Epithelial cell of proximal tubule (primary cell): ENCODE results near the gene WBP4. TPM values are rescaled to one million over a fixed set of nuclear protein-coding genes. Genes with fewer than 3 reads are reported as not detected.

Experiments
- DNase-seq: peaks from one replicate; pipeline ENCODE4 v3.0.0-alpha.2; 2011; ENCODE audit warnings: low read depth
- H3K4me3 ChIP-seq: 2 replicates; pipeline ENCODE4 v1.5.1; 2011; ENCODE audit warnings: low read depth, mild to moderate bottlenecking, low read length
- total RNA-seq: library from RNA; depleted of rRNA; stranded (reverse); fragments of >200 nt; gene quantifications from 2 replicates; pipeline ENCODE4 v1.2.3, GENCODE V29; 2015
- TF ChIP-seq, protein P1 (sequence below): conservative IDR thresholded peaks from 2 replicates; pipeline ENCODE4 v1.5.1; 2012; ENCODE audit warnings: low read depth, mild to moderate bottlenecking, low read length

Gene WBP4
- total RNA-seq, 1 donor from 2014 or later: 17.9 TPM

DNA sequence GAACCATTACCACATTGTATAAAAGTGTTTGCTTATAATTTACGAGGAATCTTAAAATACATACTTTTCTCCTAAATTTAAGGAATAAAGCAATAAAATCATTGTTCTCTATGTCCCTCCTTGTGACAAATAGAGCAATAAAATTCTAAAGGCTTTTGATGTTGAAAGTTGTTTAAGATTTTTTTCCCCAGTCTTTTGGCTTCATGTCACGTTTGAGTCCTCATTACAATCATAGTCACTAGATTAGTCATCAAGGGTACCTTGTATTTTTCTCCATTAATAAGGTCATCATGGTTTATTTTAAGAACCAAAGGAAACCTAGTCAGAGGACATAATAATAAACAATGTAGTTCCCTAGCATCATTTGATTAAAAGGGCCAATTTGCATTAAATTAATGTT lies 3.2 kb downstream of the WBP4 start:
- no peak for DNase-seq
- H3K4me3 ChIP-seq: no peak overlapping the region
- TF ChIP-seq, protein P1, sequence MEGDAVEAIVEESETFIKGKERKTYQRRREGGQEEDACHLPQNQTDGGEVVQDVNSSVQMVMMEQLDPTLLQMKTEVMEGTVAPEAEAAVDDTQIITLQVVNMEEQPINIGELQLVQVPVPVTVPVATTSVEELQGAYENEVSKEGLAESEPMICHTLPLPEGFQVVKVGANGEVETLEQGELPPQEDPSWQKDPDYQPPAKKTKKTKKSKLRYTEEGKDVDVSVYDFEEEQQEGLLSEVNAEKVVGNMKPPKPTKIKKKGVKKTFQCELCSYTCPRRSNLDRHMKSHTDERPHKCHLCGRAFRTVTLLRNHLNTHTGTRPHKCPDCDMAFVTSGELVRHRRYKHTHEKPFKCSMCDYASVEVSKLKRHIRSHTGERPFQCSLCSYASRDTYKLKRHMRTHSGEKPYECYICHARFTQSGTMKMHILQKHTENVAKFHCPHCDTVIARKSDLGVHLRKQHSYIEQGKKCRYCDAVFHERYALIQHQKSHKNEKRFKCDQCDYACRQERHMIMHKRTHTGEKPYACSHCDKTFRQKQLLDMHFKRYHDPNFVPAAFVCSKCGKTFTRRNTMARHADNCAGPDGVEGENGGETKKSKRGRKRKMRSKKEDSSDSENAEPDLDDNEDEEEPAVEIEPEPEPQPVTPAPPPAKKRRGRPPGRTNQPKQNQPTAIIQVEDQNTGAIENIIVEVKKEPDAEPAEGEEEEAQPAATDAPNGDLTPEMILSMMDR: no peak

DNA sequence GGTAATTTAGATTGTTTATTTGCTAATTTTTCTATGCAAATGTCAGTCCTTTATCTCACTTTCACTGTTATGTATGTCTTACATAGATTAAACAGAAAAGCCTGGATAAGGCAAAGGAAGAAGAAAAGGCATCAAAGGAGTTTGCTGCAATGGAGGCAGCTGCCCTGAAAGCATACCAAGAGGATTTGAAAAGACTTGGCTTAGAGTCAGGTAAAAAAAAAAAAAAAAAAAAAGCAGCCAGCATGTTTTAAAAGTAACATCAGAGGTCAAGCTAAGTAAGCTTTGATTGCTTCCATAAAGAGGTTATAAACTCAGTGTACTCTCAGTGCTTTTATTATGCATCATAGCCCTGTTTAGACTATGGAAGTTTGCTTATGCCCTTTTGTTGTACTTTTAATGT lies 3.8 kb downstream of the WBP4 start:
- DNase-seq: no peak

DNA sequence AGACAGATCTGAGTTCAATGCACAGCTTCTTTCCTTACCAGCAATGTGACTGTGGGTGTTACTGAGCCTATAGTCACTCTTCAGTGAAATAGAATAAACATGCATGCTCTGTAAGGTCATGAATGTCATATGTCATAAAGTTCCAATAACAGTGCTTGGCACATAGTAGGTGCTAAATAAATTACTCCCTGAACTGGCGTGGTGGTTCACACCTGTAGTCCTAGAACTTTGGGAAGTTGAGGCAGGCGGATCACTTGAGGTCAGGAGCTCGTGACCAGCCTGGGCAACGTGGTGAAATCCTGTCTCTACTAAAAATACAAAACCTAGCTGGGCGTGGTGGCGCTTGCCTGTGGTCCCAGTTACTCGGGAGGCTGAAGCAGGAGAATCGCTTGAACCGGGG lies 13.2 kb downstream of the WBP4 start:
- TF ChIP-seq, protein P1: no peak
- no peak for DNase-seq
- H3K4me3 ChIP-seq: no peak overlapping the region

More for the DNA sequence above, 3.8 kb downstream of the WBP4 start:
- TF ChIP-seq, protein P1: no peak
- H3K4me3 ChIP-seq: no peak overlapping the region

- DNase-seq: no peak
- TF ChIP-seq, protein P1: peak; percentile 65
- no peak overlapping the region for H3K4me3 ChIP-seq
Measured at GRCh38 chr13:41075034-41075433, 13.7 kb downstream of the WBP4 start.

DNA sequence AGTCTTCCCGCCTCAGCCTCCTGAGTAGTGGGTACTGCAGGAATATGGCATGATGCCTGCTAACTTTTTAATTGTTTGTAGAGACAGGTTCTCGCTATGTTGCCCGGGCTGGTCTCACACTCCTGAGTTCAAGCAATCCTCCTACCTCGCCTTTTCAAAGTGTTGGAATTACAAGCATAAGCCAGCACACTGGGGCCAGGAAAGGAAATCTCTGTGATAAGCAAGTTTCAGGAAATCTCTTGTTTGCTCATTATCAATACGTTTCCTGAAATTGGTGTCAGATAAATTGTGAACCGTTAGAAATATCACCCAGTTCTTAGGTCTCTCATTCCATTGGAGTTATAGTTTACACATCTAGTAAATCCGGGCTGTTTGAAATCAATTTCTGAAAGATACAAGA lies 14.2 kb downstream of the WBP4 start:
- no peak for DNase-seq
- no peak overlapping the region for H3K4me3 ChIP-seq
- TF ChIP-seq, protein P1: no peak

DNA sequence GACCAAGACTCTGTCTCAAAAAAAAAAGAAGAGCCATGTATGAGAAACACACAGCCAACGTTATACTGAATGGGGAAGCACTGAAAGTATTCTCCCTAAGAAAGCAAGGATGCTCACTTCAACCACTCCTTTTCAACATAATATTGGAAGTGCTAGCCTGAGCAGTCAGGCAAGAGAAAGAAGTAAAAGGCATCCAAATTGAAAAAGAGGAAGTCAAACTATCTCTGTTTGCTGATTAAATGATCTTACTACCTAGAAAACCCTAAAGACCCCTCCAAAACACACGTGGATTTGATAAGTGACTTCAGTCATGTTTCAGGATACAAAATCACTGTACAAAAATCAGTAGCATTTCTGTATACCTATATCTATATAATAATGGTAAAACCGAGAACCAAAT lies 16.2 kb downstream of the WBP4 start:
- H3K4me3 ChIP-seq: no peak overlapping the region
- TF ChIP-seq, protein P1: no peak
- DNase-seq: no peak

DNA sequence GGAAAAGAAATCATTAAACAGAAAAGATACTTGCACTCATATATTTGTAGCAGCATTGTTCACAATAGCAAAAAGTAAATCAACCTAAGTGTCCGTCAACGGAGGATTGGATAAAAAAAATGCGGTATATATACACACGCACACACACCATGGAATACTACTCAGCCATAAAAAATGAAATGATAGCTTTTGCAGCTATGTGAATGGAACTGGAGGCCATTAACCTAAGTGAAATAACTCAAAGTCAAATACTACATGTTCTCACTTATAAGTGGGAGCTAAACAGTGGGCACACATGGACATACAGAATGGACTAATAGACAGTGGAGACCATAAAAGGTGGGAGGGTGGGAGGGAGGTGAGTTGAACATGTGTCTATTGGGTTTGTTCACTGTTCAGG lies 18.4 kb downstream of the WBP4 start:
- TF ChIP-seq, protein P1: no peak
- DNase-seq: no peak
- H3K4me3 ChIP-seq: no peak overlapping the region
